Endothelial cell of umbilical vein (primary cell): ENCODE results near the gene KCNJ12. TPM values are rescaled to one million over a fixed set of nuclear protein-coding genes. Genes with fewer than 3 reads are reported as not detected.
"Not testable (repeated sequence)": the region's sequence is repeated elsewhere in the genome, so short reads cannot be mapped to it uniquely, and the experiment has no call there.

Experiments used
- BruUV-seq: library from RNA; stranded (reverse); fragments of 400-500 nt; replicated peaks from 2 replicates; lab custom pipeline; 2021; lab: Mats Ljungman, UMichigan
- CTCF ChIA-PET: fragments of 300-600, 350-600 bp; sonication (Branson Sonifier 250); formaldehyde crosslinking; loops from one replicate; lab custom pipeline; 2021; ENCODE audit warnings: antibody characterized with exemption, inconsistent platforms; lab: Charles Lee
- POLR2A ChIA-PET: fragments of 300-600, 350-600 bp; sonication (Branson Sonifier 250); formaldehyde crosslinking; loops from one replicate; lab custom pipeline; 2021; ENCODE audit warnings: antibody characterized with exemption, inconsistent platforms; lab: Charles Lee
- DNase-seq: peaks from one replicate; pipeline ENCODE4 v3.0.0-alpha.2; 2011; ENCODE audit warnings: low read depth, low spot score
- FAIRE-seq: peaks from 2 replicates; lab custom pipeline; 2011; peaks lifted over from hg19 to GRCh38; lab: Jason Lieb, UNC
- H2AFZ ChIP-seq: 2 replicates; pipeline ENCODE4 v1.6.0; 2012; ENCODE audit warnings: low read depth, low read length, control low read depth, inconsistent platforms
- H3K27ac ChIP-seq: 2 replicates; pipeline ENCODE4 v1.5.1; 2011; ENCODE audit warnings: low read depth, mild to moderate bottlenecking, control low read depth, low read length, moderate library complexity; ENCODE audit not compliant: insufficient read depth
- H3K27me3 ChIP-seq, 2 experiments: 2 replicates each; pipeline versions ENCODE4 v1.6.0 to v1.6.1; 2011; ENCODE audit warnings: low read length in 2 of 2, mixed read lengths in 1 of 2; ENCODE audit not compliant: control insufficient read depth in 2 of 2, insufficient read depth in 2 of 2
- H3K36me3 ChIP-seq, 2 experiments: 2 replicates in 1 of 2; 3 replicates in 1 of 2; pipeline ENCODE4 v1.5.1; 2011; ENCODE audit warnings: low read length in 2 of 2, mild to moderate bottlenecking in 1 of 2, moderate library complexity in 1 of 2; ENCODE audit not compliant: control insufficient read depth in 2 of 2, insufficient read depth in 2 of 2; ENCODE audit errors: extremely low read depth in 1 of 2
- H3K4me1 ChIP-seq: 3 replicates; pipeline ENCODE4 v1.5.1; 2011; ENCODE audit warnings: mild to moderate bottlenecking, low read length; ENCODE audit not compliant: control insufficient read depth, insufficient read depth; ENCODE audit errors: extremely low read depth
- H3K4me2 ChIP-seq: 2 replicates; pipeline ENCODE4 v1.6.1; 2011; ENCODE audit warnings: low read length, control low read depth, mixed read lengths; ENCODE audit not compliant: insufficient read depth
- H3K4me3 ChIP-seq, 3 experiments: fragments of 200-600 bp in 1 of 3; sonication (generic), shearing (Covaris generic) in 1 of 3; replicated peaks in 1 of 3; 2 replicates each; pipeline ENCODE4 v1.5.1; 2011 to 2016; ENCODE audit warnings: control low read depth in 3 of 3, low read length in 3 of 3, mild to moderate bottlenecking in 2 of 3, inconsistent platforms in 1 of 3, low read depth in 1 of 3, moderate library complexity in 1 of 3; ENCODE audit not compliant: insufficient read depth in 1 of 3
- H3K79me2 ChIP-seq: 2 replicates; pipeline ENCODE4 v1.6.0; 2012; ENCODE audit warnings: low read length, inconsistent platforms; ENCODE audit not compliant: control insufficient read depth, insufficient read depth
- H3K9ac ChIP-seq: replicated peaks from 2 replicates; pipeline ENCODE3; 2011; ENCODE audit warnings: low read length, control low read depth; ENCODE audit not compliant: insufficient read depth; ENCODE audit errors: extremely low read depth
- H3K9me1 ChIP-seq: replicated peaks from 3 replicates; pipeline ENCODE4 v1.6.0; 2011; ENCODE audit warnings: mild to moderate bottlenecking, low read length; ENCODE audit not compliant: control insufficient read depth, insufficient read depth; ENCODE audit errors: extremely low read depth
- H3K9me3 ChIP-seq: replicated peaks from 2 replicates; pipeline ENCODE4 v1.5.1; 2012; ENCODE audit warnings: low read length, inconsistent platforms; ENCODE audit not compliant: control insufficient read depth, insufficient read depth
- H4K20me1 ChIP-seq: replicated peaks from 2 replicates; pipeline ENCODE3; 2011; ENCODE audit warnings: mild to moderate bottlenecking, low read length; ENCODE audit not compliant: control insufficient read depth, insufficient read depth; ENCODE audit errors: extremely low read depth
- EZH2 ChIP-seq: IDR thresholded peaks from 2 replicates; pipeline ENCODE4 v1.6.1; 2012; ENCODE audit warnings: borderline replicate concordance, low read depth, mild to moderate bottlenecking, moderate library complexity, low read length, inconsistent platforms; ENCODE audit not compliant: severe bottlenecking
- dilution Hi-C: fragments of 300-500 bp; cut with MboI; formaldehyde crosslinking; loops from one replicate; pipeline ENCODE4 v1.15.0; 2019; ENCODE audit warnings: low sequenced_read_pairs; ENCODE audit not compliant: extremely low pct_ligation_motif_present
- intact Hi-C: fragments of 100-400 bp; cut with micrococcal nuclease; formaldehyde crosslinking; loops from one replicate; pipeline ENCODE4 v1.10.0; 2022
- polyA plus RNA-seq, 4 experiments: library from polyadenylated mRNA; depleted of rRNA in 3 of 4; stranded (reverse) in 3 of 4; unstranded in 1 of 4; fragments of >200 nt; gene quantifications; 2 replicates each; pipeline versions ENCODE4 v1.2.1 to v1.2.3, GENCODE V29; 2011 to 2012; ENCODE audit warnings: missing spikeins in 1 of 4
- total RNA-seq: library from RNA; stranded (reverse); gene quantifications from 2 replicates; pipeline ENCODE4 v1.2.3, GENCODE V29; 2021

The KCNJ12 gene
- total and polyA plus RNA-seq, 2 donors (not counting 3 experiments of a cell fraction or from before 2014, with no cell fraction given) = 0.19 to 0.44 TPM

GRCh38 chr17:21455761-21456160 lies 79.6 kb downstream of the KCNJ12 start:
- BruUV-seq = no TSS peak
- H3K9ac ChIP-seq = no peak overlapping the region
- H3K9me3 ChIP-seq = no peaks in the 10 kb centered on the region
- H2AFZ ChIP-seq = no peak overlapping the region
- no peak overlapping the region for H3K27ac ChIP-seq
- no peak for DNase-seq
- H3K9me1 ChIP-seq = no peaks in the 10 kb centered on the region
- dilution Hi-C loops = no loop called here
- H3K4me1 ChIP-seq = peaks cover 5% of the 10 kb centered on the region
- intact Hi-C loops = loop anchor here (5.0 kb wide), 1 partner anchor 328 kb away; the partner anchor contains the start of gene DHRS7B
- H3K4me2 ChIP-seq = no peak overlapping the region
- ChIA-PET POLR2A (no interaction called here), CTCF (interaction anchor here (1.5 to 10.9 kb wide), 3 partner anchors 39 to 168 kb away, joined by 5 to 316 read pairs (median 17); no protein-coding TSS in a partner anchor)
- no peak overlapping the region for H3K4me3 ChIP-seq
- H3K27me3 ChIP-seq = no peaks in the 10 kb centered on the region
- TF ChIP-seq EZH2 = no peak
- H4K20me1 ChIP-seq = no peaks in the 10 kb centered on the region
- H3K79me2 ChIP-seq = no peaks in the 10 kb centered on the region
- no peaks in the 10 kb centered on the region for H3K36me3 ChIP-seq
- FAIRE-seq = no peak

- H3K9me1 ChIP-seq = not testable (repeated sequence)
- intact Hi-C loops = loop anchor here (5.0 kb wide), 1 partner anchor 329 kb away; the partner anchor contains the start of gene DHRS7B
Observed at GRCh38 chr17:21456449-21456848, 80.3 kb downstream of the KCNJ12 start.

More at GRCh38 chr17:21456449-21456848, 80.3 kb downstream of the KCNJ12 start:
- H4K20me1 ChIP-seq, H3K79me2 ChIP-seq, BruUV-seq, FAIRE-seq, H3K4me1 ChIP-seq, H3K4me2 ChIP-seq, H3K9me3 ChIP-seq, DNase-seq, H3K4me3 ChIP-seq, H3K27ac ChIP-seq, H3K36me3 ChIP-seq, H3K27me3 ChIP-seq, dilution Hi-C loops, H3K9ac ChIP-seq, H2AFZ ChIP-seq: not testable (repeated sequence)
- ChIA-PET CTCF (interaction anchor here (0.7 to 10.9 kb wide), 28 partner anchors 8 to 413 kb away, joined by 3 to 316 read pairs (median 4); partner anchors contain the start of gene USP22), POLR2A (interaction anchor here (0.6 kb wide), 1 partner anchor 95 kb away, joined by 4 read pairs; no protein-coding TSS in a partner anchor)
